Breast epithelium (tissue), 4 donors: ENCODE data around the gene TM6SF1. TPM values are rescaled to one million over a fixed set of nuclear protein-coding genes. Genes with fewer than 3 reads are reported as not detected.

Experiments
- DNase-seq, 2 donors: peaks; one replicate each; pipeline ENCODE4 v3.0.0-alpha.2; 2019; ENCODE audit warnings: low spot score in 2 of 2
- H3K27ac ChIP-seq, 2 donors: fragments of 200-600 bp; sonication (generic) in 1 of 2; one replicate each; pipeline ENCODE4 v1.5.1; 2016 to 2019; ENCODE audit warnings: mild to moderate bottlenecking in 1 of 2
- H3K27me3 ChIP-seq, 2 donors: fragments of 200-600 bp; sonication (generic) in 1 of 2; one replicate each; pipeline versions ENCODE4 v1.5.1 to v1.6.0; 2017 to 2019; ENCODE audit warnings: control low read depth in 1 of 2, mild to moderate bottlenecking in 1 of 2
- H3K36me3 ChIP-seq: fragments of 200-600 bp; one replicate; pipeline ENCODE4 v1.5.1; 2019
- H3K4me1 ChIP-seq, 2 donors: fragments of 200-600 bp; sonication (generic); one replicate each; pipeline ENCODE4 v1.5.1; 2016 to 2019; ENCODE audit warnings: control low read depth in 1 of 2
- H3K4me3 ChIP-seq, 3 donors: fragments of 200-600 bp; sonication (generic); 1 replicate in 2 of 3; 2 replicates in 1 of 3; pipeline ENCODE4 v1.5.1; 2016 to 2019; ENCODE audit warnings: mild to moderate bottlenecking in 3 of 3, moderate library complexity in 2 of 3
- H3K9me3 ChIP-seq, 2 donors: fragments of 200-600 bp; sonication (generic) in 1 of 2; one replicate each; pipeline ENCODE4 v1.5.1; 2016 to 2019; ENCODE audit warnings: control low read depth in 1 of 2
- POLR2A ChIP-seq: fragments of 450-650 bp; IDR thresholded peaks from one replicate; pipeline ENCODE4 v1.6.1; 2016; ENCODE audit warnings: antibody characterized with exemption, mild to moderate bottlenecking, moderate library complexity
- POLR2AphosphoS5 ChIP-seq, 3 donors: sonication (generic); formaldehyde crosslinking; IDR thresholded peaks; one replicate each; pipeline ENCODE4 v1.6.1; 2017; ENCODE audit warnings: antibody characterized with exemption in 3 of 3
- intact Hi-C: fragments of 100-400 bp; cut with DNase I; formaldehyde crosslinking; loops from one replicate; pipeline ENCODE4 v1.15.1; 2023; ENCODE audit warnings: low total_unique reads
- total RNA-seq, 3 donors: library from RNA; depleted of rRNA; stranded (reverse); fragments of >200 nt; gene quantifications; one replicate each; pipeline ENCODE4 v1.1.0, GENCODE V29; 2016
- TF ChIP-seq, protein P1 (sequence below), 3 donors: fragments of 450-650 bp; IDR thresholded peaks; one replicate each; pipeline ENCODE4 v1.5.1; 2016 to 2017; ENCODE audit warnings: antibody characterized with exemption in 3 of 3, mild to moderate bottlenecking in 3 of 3, moderate library complexity in 3 of 3

The TM6SF1 gene
- total RNA-seq, 3 donors from 2014 or later, result 6.4 to 8.5 (median 7.3) TPM

DNA sequence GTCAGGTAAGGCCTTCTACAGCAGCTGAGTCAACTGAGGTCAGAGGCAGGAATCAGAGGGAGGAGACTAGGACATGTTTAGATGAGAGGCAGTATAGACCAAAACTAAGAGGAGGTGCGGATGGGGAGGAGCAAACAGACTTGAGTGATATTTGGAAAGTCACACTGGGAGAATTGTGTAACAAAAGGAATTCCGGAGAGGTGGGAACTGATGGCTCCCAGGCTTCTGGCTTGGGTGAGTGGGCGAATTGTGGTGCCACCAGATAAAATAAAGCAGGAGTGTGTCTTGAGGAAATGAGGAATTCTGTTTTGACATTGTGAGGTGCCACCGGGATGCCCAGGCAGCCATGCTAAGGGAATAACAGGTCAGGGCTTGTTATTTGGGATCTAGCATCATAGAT, 3.3 kb upstream of the TM6SF1 start:
- peaks cover 0 to 4% of the 10 kb centered on the region in 2 donors for H3K4me1 ChIP-seq
- H3K36me3 ChIP-seq, result no peaks in the 10 kb centered on the region
- no peak overlapping the region for H3K4me3 ChIP-seq
- intact Hi-C loops, result no loop called here
- TF ChIP-seq POLR2A, result no peak
- no peak for TF ChIP-seq POLR2AphosphoS5 (IDR thresholded peaks at IDR 0.05)
- TF ChIP-seq, protein P1, sequence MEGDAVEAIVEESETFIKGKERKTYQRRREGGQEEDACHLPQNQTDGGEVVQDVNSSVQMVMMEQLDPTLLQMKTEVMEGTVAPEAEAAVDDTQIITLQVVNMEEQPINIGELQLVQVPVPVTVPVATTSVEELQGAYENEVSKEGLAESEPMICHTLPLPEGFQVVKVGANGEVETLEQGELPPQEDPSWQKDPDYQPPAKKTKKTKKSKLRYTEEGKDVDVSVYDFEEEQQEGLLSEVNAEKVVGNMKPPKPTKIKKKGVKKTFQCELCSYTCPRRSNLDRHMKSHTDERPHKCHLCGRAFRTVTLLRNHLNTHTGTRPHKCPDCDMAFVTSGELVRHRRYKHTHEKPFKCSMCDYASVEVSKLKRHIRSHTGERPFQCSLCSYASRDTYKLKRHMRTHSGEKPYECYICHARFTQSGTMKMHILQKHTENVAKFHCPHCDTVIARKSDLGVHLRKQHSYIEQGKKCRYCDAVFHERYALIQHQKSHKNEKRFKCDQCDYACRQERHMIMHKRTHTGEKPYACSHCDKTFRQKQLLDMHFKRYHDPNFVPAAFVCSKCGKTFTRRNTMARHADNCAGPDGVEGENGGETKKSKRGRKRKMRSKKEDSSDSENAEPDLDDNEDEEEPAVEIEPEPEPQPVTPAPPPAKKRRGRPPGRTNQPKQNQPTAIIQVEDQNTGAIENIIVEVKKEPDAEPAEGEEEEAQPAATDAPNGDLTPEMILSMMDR (IDR thresholded peaks at IDR 0.05), result no peak
- H3K9me3 ChIP-seq, result no peaks in the 10 kb centered on the region
- peaks cover 0 to 19% of the 10 kb centered on the region in 2 donors for H3K27me3 ChIP-seq
- DNase-seq, result no peak
- no peak overlapping the region for H3K27ac ChIP-seq

GRCh38 chr15:83105440-83105839, 2.0 kb upstream of the TM6SF1 start:
- TF ChIP-seq POLR2A (no peak), POLR2AphosphoS5 (IDR thresholded peaks at IDR 0.05) (no peak)
- TF ChIP-seq, protein P1 (IDR thresholded peaks at IDR 0.05), result no peak
- Histone ChIP-seq H3K36me3 (no peaks in the 10 kb centered on the region), H3K27me3 (peaks cover 0 to 31% of the 10 kb centered on the region in 2 donors), H3K27ac (no peak overlapping the region), H3K9me3 (no peaks in the 10 kb centered on the region), H3K4me1 (peaks cover 0 to 4% of the 10 kb centered on the region in 2 donors), H3K4me3 (no peak overlapping the region)
- no peak for DNase-seq
- intact Hi-C loops, result no loop called here

DNA sequence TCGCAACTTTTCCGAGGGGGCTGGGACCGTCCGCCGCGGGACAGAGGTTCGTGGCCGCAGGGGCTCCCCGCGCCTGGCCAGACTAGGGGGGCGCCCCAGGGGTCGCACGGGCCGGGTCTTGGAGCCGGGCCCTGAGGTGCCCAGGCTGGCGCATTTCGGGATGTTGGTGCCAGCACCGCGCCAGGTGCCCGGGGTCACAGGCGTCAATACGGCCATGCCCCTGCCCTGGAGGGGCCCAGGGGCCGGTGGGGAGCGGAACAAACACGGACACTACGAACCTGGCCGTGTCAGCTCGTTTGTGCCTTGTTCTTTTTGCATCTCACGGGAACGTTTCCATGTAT, 366 bp downstream of the TM6SF1 start:
- H3K4me3 ChIP-seq, result peak overlapping the region; percentile 51 to 73 (median 53)
- H3K4me1 ChIP-seq, result peaks cover 0 to 4% of the 10 kb centered on the region in 2 donors
- no peaks in the 10 kb centered on the region for H3K36me3 ChIP-seq
- intact Hi-C loops, result no loop called here
- DNase-seq, result no peak
- peak overlapping the region in 1 of 2 donors; percentile 51 for H3K27ac ChIP-seq
- no peaks in the 10 kb centered on the region for H3K9me3 ChIP-seq
- H3K27me3 ChIP-seq, result peaks cover 0 to 35% of the 10 kb centered on the region in 2 donors
- TF ChIP-seq, protein P1 (IDR thresholded peaks at IDR 0.05), result no peak
- no peak for TF ChIP-seq POLR2A
- no peak for TF ChIP-seq POLR2AphosphoS5 (IDR thresholded peaks at IDR 0.05)

DNA sequence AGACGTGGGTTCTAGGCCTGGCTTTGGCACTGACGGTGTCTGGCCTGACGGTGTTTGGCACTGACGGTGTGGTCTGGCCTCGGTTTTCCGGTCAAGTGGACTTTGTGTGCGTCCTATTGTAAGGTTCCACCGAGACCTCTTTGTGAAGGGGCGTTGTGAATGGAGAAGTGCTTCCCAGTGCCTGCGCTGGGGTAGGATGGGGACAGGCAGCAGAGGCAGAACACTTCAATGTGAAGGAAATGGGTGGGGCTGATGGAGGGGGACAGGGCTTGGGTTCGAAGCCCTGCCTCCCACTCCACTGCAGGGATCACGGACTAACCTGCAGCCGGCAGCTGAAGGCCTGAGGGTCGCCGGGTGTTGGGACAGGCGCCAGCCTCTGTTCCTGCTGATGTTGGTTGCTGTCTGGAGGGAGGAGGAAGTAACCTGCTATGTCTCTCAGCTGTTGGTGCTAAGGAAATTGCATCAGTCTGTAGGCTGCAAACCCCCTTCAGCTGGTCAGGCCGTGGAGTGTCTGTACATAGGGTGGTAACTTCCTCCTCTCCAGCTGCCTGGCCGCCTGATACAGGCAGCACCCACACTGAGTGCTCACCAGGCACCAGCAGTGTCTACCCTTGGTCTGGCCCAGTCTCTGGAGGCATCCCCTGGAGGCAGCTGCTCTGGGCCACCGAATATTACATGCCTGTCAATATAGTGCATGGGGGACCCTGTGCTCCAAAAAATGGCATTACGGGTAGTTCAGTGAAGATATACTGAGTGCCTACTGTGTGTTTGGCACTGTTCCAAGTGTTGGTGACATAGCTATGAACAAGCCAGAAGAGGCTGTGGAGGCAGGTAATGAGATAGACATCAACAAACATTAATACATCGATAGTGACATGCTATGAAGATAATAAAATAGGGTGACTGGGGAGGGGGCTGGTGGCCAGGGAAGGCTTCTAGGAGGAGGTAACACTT, 1.1 kb downstream of the TM6SF1 start:
- peak overlapping the region; percentile 51 to 73 (median 53) for H3K4me3 ChIP-seq
- no peaks in the 10 kb centered on the region for H3K9me3 ChIP-seq
- TF ChIP-seq POLR2AphosphoS5 (IDR thresholded peaks at IDR 0.05) (no peak), POLR2A (no peak)
- TF ChIP-seq, protein P1 (IDR thresholded peaks at IDR 0.05), result no peak
- DNase-seq, result peak in 1 of 2 donors; percentile 30
- peaks cover 0 to 4% of the 10 kb centered on the region in 2 donors for H3K4me1 ChIP-seq
- H3K36me3 ChIP-seq, result no peaks in the 10 kb centered on the region
- intact Hi-C loops, result no loop called here
- H3K27me3 ChIP-seq, result peaks cover 0 to 35% of the 10 kb centered on the region in 2 donors
- H3K27ac ChIP-seq, result peak overlapping the region in 1 of 2 donors; percentile 33

- Histone ChIP-seq H3K4me1 (peaks cover 0 to 4% of the 10 kb centered on the region in 2 donors), H3K9me3 (no peaks in the 10 kb centered on the region), H3K4me3 (peak overlapping the region in 1 of 3 donors; percentile 73), H3K27me3 (peaks cover 0 to 35% of the 10 kb centered on the region in 2 donors), H3K36me3 (no peaks in the 10 kb centered on the region), H3K27ac (peak overlapping the region in 1 of 2 donors; percentile 7)
- TF ChIP-seq POLR2AphosphoS5 (IDR thresholded peaks at IDR 0.05) (no peak), POLR2A (no peak)
- TF ChIP-seq, protein P1 (IDR thresholded peaks at IDR 0.05), result no peak
- intact Hi-C loops, result no loop called here
- no peak for DNase-seq
Measured at GRCh38 chr15:83109532-83109931, 2.1 kb downstream of the TM6SF1 start.
